ENCODE measurements around the gene GRIN2A.

The GRIN2A gene

DNA sequence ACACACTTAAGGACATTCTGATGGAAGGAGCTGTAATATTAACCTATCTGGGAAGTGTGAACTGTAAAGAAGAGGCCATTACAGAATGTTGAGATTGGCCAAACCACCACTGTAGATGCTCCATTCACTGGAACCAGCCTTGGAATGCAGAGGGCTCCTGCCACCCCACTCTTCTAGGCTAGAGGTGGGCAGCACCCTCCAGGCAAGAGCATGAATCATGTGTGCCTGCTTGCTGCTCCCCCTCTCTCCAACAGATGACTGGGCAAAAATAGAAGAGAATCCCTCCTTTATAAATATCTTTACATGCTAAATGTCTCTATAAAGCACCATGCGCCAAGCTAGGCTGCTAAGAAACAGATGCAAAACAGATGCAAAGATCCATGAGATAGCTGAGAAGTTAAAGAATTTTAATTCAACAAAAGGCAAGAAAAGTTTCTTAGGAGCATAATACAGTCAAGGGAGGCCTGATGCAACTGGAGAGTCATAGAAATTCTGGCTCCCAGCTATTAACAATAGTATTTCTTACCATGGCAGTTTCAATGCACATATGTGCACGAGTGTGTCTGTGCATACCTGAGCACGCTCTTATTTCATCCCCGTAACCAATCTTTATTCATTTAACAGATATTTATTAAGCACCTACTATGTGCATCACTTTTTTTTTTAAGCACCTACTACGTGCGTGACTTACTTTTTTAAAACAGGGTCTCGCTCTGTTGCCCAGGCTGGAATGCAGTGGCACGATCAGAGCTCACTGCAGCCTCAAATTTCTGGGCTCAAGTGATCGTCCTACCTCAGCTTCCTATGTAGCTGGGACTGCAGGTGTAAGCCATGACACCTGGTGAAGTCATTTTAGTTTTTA is 53.6 kb downstream of the GRIN2A start:
- DNase-seq, result no peak

DNA sequence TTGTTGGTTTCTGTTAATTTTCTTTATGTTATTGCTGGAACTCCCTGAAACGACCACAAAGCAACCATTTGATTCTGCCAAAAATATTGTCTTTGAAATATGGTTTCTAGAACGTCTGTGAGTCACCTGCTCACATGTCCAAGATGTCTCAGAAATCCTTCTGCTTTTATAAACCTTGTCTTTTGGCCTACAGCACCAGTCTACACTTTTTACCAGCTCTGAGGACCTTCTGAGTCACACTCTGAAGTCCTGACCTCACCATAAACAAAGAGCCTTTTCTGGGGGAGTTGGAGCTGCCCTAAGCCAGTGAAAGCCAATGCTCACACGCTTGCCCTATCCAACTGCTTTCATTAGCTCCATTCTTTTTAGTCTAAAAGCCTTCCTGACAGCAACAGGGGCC is 55.5 kb downstream of the GRIN2A start:
- no peak for DNase-seq

DNA sequence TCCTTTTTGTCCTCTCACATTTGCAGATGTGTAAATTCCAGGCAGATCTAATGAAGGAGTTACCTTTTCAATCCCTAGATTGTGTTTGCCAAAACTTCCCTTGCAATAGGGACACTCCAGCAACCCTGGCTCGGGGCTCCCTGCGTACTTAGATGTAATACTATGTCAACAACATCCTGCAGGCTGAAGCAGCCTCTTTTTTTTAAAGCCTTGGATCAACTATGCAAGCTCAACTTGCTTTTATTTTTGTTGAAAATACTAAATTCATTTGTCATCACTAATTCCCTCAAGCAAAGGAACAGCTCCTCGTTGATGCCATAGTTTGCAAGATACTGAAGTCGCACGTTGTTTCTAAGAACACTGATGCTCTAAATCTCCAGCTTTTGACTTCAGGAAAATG is 59.1 kb downstream of the GRIN2A start:
- no peak for DNase-seq

DNA sequence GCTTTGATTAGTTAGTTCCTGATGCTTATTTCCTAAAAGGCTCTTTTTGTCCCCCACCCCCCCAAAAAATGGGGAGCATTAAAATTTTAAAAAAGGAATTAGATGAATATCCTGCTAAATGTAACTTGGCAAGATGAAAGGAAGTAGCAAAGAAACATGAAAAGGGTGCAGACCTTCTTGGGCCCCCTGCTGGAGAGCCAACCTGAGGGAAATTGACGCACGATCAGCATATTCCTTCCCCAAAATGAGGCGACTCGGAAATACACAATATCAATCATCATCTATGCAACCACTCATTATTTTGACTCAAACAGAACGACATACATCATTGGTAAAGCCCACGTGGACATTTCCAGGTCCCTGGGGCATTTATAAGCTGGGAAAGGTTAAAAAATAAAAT is 59.7 kb downstream of the GRIN2A start:
- no peak for DNase-seq

DNA sequence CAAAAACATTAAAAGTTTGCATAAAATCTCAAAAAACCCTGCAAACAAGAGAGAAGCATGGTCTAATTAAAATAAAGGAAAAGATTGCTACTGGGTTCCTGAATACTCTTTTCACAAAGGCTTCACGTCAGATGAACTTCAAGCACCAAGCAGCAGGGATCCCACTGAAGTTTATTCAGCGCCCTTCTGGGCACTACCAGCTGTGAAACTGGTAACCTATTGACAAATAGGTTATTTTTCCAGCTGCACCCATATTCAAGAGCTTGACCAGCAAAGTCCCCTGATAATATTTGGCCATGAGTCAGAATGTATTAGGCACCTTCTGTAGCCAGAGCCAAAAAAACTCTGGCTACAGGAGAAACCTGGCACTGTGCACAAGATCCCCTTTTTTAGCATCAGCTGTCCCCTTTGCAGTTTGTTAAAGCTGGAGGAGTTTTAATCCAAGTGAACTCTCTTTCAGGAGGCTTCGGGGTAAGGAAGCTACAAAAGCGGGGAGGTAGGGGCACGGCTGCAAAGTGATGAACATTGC is 60.3 kb downstream of the GRIN2A start:
- DNase-seq, result no peak

DNA sequence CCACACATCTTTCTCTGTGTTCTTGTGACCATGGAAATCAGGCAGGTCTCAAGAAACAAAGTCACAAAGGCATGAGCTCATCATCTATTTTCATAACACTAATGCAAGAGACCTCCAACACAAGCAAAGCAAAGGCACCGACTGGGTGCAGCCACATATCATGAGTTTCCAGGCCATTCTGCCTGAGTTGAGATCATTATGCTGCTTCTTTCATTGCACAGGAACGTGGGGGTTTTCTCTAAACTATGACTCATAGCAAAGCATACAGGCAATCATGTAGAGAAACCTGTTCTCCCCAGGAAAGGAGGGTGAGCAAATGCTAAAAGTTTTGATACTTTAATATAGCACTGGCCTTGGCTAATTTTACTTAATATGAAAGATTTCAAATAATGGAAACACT is 60.7 kb downstream of the GRIN2A start:
- DNase-seq, result no peak

DNA sequence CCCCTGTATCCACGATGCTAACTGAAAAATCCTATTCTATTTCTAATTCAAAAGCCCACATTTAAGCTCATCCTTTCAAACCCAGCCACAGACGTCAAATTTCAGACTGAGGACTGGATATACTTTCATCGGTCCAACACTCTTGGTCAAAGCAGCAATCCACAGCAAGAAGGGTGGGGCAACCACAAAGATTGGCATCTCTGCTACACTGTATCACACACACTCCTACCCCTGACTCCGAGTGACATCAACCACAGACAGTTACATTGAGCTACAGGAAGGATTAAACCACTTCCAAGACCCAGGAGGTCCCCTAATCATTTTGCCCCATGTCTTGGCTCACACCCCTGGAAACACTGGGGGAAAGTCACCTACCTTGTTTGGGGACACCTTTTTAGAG is 61.3 kb downstream of the GRIN2A start:
- DNase-seq, result no peak

DNA sequence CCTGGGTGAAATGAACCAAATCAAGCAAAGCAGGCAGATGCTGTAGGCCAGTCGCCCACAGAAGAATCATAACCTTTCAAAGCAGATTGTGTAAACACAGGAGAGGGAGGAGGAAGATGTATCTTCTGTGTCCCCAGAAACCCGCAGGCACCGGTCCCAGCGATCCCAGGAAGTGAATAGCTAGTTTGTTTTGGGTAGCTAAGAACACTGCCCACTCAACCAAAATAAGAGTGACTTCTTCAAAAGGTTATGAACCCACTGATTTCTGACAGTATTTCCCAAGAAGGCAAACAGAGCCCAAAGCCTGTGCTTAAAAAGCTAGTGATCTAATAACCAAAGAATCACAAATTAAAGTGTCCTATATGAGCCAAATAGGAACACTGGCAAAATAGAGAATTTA is 67.8 kb downstream of the GRIN2A start:
- DNase-seq, result no peak

DNA sequence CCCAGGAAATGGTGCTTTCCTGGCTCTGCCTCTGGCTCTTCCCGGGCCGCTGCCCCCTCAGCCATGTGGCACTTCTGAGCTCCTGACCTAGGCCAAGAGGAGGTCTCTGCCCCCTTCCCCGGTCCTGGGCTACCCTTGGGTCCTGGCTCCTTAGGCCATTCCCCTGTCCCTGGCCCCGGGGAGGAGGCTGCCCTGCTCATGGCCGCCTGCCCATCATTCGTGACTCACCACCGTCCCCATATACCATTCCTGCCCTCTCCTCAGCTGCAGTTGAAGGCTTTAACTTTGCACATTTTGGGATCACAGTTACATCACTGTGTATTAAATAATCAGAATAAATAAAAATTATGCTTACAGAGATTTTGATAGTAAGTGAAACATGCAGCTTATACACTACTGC is 69.0 kb downstream of the GRIN2A start:
- DNase-seq, result no peak

DNA sequence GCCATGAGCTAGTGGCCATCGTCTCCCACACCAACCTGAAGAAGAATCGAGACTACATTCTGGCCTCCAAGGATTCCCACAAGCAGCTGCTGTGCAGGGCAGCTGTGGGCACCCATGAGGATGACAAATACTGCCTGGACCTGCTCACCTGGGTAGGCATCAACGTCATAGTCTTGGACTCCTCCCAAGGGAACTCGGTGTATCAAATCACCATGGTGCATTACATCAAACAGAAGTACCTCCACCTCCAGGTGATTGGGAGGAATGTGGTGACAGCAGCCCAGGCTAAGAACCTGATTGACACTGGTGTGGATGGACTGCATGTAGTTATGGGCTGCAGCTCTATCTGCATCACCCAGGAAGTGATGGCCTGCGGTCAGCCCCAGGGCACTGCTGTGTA is 70.2 kb downstream of the GRIN2A start:
- no peak for DNase-seq

DNA sequence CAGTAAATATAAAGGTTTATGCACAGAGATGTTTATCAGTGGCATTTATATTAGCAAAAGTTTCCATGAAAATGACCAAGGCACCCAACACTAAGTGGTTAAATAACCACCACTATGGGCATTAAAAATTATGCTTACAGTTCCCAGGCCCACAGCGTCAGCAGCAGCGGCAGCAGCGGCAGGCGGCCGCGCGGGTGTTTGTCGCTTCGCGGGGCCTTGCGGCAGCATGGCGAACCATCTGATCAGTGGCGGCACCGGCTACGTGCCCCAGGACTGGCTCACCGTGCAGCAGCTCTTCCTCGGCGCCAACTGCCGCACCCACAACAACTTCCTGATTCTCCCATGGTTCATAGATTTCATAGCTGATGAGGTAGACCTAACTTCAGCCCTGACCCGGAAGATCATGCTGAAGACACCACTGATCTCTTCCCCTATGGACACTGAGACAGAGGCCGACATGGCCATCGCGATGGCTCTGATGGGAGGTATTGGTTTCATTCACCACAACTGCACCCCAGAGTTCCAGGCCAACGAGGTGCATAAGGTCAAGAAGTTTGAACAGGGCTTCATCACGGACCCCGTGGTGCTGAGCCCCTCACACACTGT is 71.0 kb downstream of the GRIN2A start:
- DNase-seq, result no peak

DNA sequence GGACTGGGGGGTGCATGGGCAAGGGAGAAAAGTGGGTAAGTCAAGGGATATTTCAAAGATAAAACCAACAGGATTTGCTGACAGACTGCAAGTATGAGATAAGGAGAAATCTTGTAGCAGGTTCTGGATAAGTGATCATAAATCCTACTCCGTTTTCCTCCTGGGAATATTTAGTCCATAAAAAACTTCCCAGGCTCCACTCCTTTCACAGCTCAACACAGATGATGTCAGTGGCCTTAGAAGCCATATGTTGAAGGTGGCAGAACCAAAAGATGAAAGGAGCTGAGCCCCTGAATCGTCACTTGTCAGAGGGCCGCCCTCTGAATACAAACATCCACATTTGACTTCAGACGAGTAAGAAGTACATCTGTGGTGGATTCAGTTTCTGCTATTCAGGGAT is 71.7 kb downstream of the GRIN2A start:
- DNase-seq, result no peak

DNA sequence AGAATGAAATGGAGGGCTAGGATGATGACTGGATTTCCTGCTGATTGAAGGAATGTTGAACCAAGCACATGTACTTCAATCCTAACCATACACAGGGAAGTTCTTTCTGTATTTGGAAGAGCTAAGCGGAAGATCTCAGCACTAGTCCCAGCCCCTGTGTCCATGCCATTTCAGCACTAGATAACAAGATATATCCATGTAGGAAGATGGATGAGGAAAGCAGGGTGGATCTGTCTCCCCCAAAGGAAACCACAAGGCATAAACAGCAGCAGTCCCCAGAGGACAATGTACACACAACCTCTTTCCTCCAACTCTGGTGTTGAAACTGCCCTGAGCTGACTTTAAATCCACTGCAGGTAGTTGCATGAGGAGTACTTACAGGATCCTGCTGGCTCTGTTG is 75.1 kb downstream of the GRIN2A start:
- DNase-seq, result no peak

DNA sequence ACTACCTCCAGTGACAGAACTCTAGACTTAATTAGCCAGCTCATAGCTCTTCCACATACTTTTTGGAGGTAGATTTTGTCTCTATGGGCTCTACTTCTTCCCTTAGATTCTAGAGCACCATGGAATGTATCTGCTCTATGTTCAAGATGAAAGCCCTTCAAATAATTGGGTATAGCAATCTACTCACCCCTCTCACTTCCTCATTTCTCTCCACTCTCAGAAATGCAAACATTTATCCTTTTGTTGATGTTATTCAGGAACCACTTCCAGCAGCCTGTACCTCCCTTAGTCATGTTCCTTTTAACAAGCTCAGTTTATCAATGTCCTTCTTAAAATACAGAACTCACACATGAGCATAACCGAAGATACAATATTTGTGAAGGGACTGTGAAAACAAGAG is 78.5 kb downstream of the GRIN2A start:
- DNase-seq, result no peak

DNA sequence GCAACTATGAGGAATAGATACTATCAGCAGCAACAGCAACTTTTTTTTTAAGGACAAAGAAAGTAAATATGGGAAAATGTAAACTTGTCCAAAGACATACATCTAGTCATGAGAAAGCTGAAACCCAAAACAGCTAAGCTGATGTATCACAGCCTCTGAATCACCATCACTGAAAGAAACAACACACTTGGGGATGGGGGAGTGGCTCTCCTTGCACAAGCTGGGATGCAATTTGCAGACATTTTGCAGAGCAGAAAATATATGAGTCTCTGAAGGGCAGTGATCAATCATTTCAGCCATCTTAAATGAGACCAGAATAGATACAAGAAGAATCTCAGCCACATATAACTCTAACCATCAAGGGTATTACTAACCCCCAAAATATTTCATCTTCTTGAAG is 79.1 kb downstream of the GRIN2A start:
- DNase-seq, result no peak

DNA sequence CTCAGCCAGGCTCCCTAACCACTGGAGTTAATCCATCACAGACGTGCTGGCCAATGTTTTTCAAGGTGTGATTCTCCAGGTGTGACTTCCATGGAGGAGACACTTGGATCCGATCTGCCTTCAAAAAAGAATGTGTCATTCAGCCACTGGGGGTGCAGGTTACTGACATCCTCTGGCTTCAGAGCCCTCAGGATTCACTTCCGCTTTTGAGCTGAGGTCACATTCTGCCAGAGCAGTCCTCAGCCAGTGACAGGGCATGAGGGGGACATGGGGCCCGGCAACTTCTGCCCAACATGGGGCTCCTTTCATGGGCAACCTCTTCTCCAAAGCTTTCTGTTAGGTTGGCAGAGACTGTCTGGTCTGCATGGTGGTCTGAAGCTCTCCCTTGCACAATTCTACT is 81.4 kb downstream of the GRIN2A start:
- DNase-seq, result no peak

DNA sequence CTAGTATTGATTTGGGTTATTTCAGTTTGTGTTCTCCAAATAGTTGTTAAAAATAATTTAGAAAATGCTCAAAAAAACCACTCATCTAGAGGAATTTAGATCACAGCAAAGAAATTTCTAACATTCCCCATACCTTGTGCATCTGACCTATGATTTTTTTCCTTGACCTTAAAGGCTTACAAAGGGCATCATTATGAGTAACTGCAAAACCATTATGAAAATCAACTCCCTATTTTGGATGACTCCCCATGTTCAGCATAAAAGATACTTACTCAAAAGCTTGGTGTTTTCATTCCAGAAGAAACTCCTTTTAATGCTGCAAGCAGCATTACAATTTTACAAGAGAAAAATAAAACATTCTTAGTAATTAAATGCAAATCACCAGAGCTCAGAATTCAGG is 83.2 kb downstream of the GRIN2A start:
- no peak for DNase-seq

DNA sequence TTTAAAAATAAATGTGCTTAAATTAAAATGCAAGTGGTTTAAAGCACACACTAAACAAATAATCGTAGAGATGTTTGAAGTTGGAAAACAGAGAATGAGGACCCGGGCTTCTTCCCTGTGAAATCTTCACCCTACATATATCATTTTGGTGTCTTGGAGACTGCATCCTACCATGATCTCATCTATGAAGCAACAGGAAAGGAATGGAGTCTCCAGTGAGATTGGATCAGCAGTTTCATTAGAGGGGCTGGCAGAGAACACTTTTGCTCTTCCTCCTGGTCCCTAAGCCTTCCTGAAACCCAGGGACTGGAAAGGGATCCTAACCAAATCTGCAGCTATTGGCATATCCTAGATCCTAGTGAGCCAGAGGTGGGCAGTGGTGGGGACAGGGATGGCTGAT is 85.0 kb downstream of the GRIN2A start:
- no peak for DNase-seq

DNA sequence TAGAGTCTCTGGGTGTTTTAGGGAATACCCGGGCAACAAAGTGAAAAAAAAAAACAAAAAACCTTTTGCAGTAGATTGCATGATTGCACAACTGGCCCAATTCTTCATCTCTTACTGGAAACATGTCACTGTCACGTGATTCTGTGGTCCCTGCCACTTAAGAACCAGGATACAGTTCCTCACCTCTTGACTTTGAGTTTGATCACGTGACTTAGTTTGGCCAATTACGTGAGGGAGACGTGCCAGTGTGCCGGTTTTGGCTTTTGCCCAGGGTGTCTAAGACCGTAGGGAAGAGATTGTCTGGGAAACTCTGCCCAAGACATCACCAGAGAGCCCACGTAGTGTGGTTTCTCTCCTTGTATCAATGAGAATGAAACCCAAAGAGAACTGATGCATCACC is 88.7 kb downstream of the GRIN2A start:
- DNase-seq, result no peak

DNA sequence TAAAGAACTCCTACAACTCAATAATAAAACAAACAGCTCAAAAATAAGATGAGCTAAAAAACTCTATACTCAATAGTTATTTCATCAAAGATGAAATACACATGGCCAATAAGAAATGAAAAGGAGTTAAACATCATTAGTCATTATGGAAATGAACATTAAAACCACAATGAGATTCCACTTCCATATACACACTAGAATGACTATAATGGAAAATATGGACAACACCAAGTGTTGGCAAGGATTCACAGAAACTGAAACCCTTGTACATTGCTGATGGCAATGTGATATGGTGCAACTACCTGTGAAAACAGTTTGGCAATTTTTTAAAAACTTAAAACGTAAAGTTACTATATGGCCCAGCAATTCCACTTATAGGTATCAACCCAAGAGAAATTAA is 91.4 kb downstream of the GRIN2A start:
- no peak for DNase-seq

DNA sequence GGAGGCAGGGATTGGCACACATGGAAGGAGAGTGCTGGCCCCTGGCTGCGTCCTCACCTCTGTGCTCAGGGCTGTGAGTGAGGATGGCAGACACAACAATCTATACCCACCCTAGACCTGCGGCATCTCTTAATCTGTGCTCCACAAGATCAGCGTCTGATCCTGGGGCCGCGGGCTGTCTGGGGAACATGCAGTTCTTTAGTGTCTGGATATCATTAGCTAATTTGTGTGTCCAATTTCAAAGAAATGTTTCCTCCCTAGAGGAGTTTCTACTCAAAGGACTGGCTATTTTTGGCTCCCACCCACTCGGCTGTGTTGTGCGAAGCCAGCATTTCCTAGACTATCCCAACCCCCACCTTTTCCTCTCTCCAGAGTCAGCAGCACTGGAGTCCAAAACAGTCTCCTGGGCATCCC is 93.8 kb downstream of the GRIN2A start:
- no peak for DNase-seq

DNA sequence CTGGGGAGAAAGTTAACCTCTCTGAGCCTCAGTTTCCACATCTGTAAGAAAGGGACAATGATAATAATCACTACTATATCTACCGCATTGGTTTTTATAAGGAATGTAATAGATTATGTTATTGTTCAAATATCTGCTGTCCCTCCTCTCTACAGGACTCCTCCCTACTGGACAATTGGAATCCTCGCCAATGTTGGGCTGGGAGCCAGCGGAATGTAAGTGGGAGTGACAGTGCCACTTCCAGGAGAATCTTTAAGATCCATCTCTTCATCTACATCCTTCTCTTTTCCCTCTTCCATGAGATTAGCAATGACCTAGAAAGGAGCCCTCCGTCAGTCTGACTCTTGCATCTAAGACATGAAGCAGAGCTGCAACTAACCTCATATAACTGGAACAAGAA is 95.1 kb downstream of the GRIN2A start:
- no peak for DNase-seq

DNA sequence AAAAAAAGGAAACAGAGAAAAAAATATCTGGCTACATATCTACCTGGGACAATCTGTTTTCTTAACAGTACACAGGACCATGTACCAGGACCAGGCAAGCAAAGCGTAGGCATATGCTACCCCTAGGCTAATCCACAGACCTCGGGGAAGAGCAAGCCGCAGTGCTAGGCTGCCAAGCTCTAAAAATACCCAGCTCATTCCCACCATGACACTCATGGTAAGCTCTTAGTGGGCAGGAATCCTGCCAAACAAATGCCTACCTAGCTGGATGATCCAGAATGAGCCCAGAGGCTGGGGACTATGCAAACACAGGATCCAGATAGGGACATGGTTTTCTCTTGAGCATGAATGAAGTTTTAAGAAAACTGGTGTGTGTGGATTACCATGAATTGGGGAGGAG is 95.6 kb downstream of the GRIN2A start:
- no peak for DNase-seq

DNA sequence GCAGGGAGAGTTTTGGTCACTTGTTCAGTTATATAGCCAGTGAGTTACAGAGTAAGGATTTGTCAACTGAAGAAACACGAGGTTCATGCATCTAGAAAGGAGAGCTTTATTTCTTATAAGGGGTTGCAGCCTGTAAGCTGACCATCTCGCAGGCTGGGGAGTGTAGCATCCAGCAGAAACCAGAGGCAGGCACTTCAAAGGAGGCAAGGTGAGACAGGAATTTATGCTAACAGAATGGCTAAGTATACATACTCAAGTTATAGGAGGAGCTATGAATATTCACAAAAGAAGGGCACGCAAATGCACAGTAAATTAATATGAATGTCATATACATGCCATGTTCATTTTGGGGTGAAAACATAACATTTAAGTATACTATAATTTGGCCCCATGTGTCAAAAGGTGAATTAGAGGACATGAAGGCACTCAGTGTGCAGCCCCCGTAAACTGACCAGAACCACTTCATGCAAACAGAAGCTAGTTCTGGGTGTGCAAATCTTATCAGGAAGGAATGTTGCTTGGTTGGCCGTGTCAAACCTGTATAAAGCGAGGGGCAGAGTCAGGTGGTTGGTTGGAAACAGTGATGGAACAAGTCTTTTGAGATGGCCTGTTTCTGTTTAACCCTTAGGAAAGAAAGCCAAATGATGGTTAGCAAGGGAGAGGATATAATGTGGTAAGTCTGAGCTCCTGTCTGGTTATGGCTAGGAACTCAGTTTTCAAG is 97.0 kb downstream of the GRIN2A start:
- DNase-seq, result no peak

All from NCI-H2081 treated with DMSO at 0.1 percent for 48 hours (cell line).